Measurements from ENCODE around the gene NDUFS7. TPM values are rescaled to one million over a fixed set of nuclear protein-coding genes. Genes with fewer than 3 reads are reported as not detected.

The NDUFS7 gene
- polyA plus RNA-seq, 3 donors = 39.5 to 84.1 (median 76.6) TPM

DNA sequence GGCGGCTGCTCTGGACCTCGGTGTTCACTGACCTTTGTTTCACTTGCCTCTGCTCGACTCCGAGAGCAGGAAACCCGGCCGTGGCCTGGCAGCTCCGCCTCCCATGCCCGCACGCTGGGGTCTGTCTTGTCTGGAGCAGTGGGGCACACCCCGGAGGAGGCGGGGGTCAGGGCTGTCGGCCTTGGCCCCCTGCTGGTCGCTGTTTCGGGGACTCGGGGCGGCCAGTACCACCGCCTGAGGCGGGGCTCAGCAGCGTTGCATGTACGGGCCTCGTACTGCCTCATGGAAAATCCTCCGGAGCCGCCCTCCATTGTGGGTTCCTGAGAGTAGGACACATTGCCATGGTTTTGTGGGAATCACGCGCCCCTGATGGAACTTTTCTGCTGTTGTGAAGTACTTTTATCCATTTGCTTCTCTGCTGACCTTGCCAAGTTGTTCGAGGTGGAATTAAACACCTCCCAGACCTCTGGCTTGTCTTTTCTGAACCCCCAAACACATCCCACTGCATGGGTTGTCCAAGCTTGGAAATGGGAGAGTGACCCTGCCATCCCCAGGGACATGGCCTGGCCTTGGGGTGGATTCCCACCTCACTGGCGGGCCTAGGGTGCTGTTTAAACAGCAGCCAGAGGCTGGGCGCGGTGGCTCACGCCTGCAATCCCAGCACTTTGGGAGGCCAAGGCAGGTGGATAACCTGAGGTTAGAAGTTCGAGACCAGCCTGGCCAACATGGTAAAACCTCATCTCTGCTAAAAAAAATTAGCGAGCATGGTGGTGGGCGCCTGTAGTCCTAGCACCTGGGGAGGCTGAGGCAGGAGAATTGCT lies 5.5 kb upstream of the NDUFS7 start:
- no peak for DNase-seq (ENCODE audit: extremely low read depth in 1 of 11, low read depth in 9 of 11, low spot score in 4 of 11)

DNA sequence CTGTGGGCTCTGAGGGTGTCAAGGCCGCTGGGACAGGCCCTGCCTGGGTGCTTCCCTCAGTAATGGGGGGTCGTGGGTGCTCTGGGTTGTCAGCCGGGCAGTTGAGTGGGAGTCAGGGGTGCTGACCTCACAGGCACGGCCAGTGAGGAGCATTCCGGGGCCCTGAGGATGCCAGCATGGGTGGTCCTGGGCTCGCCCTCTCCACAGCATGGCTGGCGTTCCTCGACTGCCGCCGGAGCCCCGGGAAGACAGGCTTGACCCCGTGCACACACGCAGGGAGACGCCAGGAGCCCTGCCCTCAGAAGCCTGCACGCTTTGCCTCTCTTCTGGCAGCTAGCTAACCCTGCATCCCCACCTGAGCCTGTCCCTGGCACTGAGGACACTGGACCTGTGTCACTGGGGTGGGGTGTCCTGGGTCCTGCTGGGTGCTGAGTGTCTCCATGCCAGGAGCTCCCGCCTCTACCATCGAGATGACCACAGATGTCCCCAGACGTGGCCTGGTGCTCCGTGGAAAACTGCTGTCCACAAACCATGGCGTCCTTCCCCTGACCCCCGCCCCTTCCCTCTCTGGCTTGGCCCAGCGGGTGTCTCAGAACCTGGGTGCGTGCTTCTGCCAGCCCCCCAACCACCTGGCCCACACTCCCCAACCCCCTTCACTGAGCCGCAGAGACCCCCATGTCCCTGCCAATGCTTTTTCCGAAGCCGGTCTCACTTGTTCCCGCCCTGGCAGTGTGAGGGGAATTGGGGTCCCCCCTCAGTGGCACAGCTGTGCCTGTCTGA lies 4.4 kb upstream of the NDUFS7 start:
- no peak for DNase-seq (ENCODE audit: extremely low read depth in 1 of 11, low read depth in 9 of 11, low spot score in 4 of 11)

DNA sequence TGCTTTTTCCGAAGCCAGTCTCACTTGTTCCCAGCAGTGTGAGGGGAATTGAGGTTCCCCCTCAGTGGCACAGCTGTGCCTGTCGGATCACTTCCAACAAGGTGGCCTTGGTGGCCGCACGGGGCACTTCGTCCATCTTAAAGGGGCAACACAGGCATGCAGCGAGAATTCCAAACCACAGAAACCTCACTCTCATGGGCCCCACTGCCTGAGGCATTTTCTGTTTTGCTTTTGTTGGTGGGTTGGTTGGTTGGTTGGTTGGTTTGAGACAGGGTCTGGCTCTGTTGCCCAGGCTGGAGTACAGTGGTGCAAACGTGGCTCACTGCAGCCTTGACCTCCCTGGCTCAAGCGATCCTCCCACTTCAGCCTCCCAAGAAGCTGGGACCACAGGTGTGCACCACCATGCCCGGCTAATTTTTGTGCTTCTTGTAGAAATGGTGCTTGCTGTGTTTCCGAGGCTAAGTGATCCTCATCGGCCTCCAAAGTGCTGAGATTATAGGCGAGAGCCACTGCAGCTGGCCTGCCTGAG lies 3.7 kb upstream of the NDUFS7 start:
- DNase-seq (ENCODE audit: extremely low read depth in 1 of 11, low read depth in 9 of 11, low spot score in 4 of 11) = no peak

DNA sequence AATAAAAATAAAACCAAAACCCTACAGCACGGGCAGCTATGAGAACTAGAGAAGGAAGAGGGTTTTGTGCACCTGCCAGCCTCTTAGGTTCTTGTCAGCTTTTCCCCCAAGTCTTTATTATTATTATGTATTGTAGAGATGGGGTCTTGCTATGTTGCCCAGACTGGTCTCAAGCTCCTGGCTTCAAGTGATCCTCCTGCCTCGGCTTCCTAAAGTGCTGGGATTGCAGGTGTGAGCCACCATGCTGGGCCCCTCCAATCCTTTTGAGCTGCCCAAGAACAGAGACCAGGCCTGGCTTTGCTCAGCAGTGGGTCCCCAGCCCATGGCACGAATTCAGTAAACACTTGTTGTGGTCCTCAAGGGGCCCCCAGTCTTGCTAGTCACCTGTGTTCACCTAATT lies 1.5 kb upstream of the NDUFS7 start:
- DNase-seq (ENCODE audit: extremely low read depth in 1 of 11, low read depth in 9 of 11, low spot score in 4 of 11) = no peak

DNA sequence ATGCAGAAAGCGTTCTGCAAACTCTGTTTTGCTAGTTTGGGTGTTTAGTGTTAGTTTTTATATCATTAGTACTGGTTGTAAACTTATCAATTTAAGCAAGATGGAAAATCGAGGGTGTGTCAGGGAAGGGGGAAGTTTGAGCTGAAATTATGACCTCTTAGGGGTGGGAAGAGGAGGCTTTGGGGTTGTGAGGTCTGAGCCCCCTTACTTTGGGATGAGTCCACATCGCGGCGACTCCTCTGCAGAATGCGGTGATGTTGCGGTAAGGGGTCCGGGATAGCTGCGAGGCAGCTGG lies 743 bp upstream of the NDUFS7 start:
- peak in 1 of 11 donors; percentile 41 for DNase-seq (ENCODE audit: extremely low read depth in 1 of 11, low read depth in 9 of 11, low spot score in 4 of 11)

DNA sequence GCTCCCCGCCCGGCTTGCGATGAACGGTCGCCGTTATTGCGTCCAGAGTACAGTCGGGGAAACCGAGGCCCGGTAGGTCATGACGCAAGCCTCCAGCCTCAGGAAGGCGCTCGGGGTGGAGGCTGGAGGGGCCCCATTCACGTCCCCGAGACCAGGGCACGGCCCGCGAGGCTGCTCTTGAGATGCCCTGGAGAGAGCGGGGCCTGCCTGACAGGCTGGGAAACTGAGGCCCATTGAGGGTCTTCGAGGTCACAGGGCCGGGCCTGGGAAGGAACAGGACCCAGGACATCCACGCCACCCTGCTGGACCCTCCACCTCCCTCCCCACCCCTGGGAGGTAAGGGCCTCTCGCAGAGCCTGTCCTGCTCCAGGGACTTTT lies 367 bp downstream of the NDUFS7 start:
- no peak for DNase-seq (ENCODE audit: extremely low read depth in 1 of 11, low read depth in 9 of 11, low spot score in 4 of 11)

DNA sequence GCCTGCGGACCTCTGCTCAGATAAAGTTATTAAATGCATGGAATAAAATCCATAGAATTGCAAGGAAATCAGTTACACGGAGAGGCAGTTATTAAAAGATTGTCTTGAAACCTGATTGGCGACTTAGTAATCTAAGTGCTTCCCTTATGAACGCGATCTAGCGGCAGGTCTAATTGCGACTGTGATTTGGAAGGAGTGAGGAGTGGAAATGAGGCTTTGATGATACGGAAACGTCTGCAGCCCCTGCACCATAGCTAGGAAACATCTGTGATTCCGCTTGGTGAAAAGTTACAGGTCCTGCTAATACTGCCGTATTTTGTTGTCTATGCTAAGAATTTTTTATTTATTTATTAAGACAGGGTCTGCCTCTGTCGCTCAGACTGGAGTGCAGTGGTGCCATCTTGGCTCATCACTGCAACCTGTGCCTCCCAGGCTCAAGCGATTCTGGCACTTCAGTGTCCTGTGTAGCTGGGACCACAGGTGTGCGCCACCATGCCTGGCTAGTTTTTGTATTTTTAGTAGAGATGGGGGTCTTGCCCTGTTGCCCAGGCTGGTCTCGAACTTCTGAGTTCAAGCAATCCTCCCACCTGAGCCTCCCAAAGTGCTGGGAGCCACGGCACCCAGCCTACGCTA lies 887 bp downstream of the NDUFS7 start:
- DNase-seq (ENCODE audit: extremely low read depth in 1 of 11, low read depth in 9 of 11, low spot score in 4 of 11) = no peak

DNA sequence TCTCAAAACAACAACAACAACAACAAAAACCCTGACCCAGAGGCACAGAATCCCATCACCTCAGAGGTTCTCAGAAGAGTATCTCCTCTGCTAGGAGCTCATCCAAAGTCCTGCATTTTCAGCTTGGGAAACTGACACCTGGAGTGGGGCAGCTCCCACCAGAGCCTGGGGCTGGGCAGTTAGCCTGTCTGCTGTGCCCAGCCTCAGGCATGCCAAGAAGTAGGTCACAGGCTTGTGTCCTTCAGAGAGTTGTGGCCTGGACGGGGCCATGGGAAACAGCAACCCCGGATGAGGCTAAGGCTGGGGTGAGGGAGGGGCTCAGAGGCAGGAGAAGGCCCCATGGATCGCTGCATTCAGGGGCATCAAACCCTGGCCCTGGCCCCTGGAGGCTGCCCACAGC lies 2.1 kb downstream of the NDUFS7 start:
- DNase-seq (ENCODE audit: extremely low read depth in 1 of 11, low read depth in 9 of 11, low spot score in 4 of 11) = no peak

DNA sequence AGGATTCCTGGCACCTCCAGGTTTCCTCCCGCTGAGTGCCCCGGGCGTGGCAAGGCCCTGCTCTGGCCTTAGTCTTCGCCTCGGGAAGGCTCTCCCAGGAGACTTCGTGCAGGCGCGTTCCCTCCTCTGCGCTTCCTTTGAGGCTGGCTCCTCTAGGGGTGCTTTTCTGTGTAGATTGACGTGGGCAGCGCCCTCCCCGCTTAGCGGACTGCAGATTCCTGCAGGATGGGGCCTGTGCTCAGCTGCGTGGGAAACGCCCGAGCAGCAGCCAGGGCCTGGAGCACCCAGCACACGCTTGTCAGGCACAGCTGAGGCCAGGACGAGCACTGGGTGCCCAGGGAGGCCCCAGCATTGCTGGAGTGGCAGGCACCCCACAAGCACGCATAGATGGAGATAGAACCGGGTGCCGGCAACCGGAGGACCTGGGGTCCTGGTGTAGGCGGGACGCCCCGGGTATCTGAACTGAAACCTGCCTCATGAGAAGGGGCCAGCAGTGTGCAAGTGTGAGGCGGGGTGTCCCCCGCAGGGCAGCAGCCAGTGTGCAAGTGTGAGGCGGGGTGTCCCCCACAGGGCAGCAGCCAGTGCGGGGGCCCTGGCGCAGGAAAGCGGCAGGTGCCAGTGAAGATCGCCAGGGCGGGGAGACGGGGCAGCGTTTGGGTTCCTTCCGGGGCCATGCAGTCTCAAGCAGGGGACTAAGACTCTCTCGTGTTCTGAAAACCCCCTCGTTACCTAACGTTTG lies 3.4 kb downstream of the NDUFS7 start:
- DNase-seq (ENCODE audit: extremely low read depth in 1 of 11, low read depth in 9 of 11, low spot score in 4 of 11) = no peak

DNA sequence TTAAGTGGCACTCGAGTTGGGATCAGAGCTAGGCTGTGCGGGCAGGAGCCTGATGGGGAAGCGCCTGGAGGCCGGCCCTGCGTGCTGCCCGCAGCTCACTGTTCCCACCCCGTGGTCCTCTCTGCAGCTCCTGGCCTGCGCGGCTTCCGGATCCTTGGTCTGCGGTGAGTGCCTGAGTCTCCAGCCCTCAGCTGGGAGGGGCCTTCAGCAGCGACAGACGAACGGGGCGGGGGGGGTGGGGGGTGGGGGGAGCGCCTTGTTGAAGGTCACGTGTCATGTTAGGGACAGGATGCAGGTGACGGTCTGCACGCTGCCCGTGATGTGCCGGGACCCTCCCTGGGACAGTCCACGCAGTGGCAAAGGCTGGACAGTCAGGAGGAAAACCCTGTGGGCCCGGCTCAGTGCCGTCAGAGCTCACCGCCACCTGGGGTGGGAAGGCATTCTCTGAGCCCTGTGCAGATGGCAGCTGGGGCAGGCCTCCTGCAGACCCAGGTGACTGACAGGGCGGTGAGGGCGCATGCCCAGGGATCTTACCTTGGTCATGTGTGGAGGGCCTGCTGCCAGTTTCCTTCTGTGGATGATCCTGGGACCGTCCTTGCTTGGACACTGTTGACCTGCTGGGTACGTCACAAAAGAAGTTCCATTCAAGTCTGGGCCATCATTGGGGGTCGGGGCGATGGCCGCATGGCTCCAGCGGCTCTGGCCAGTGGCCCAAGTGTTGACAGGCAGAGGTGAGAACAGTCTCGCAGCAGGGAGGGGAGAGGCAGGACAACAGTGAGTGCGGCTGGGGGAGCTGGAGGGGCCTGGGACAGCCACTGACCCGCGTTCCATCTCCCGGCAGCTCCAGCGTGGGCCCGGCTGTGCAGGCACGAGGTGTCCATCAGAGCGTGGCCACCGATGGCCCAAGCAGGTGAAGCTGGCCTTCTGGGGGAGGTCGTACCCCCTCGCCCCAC lies 4.3 kb downstream of the NDUFS7 start:
- no peak for DNase-seq (ENCODE audit: extremely low read depth in 1 of 11, low read depth in 9 of 11, low spot score in 4 of 11)

DNA sequence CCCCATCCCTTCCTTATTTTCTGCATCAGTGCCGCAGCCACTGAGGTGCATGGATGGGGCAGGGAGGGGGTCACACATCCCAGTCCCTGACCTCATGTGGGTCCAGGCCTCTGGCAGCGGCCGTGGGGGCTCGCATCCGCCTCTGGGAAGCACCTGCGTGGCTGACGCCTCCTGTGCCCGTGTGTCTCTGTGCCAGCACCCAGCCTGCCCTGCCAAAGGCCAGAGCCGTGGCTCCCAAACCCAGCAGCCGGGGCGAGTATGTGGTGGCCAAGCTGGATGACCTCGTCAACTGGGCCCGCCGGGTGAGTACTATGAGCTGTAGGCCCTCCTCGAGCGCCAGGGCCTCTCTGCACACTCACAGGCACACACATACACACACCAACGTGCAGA lies 4.9 kb downstream of the NDUFS7 start:
- no peak for DNase-seq (ENCODE audit: extremely low read depth in 1 of 11, low read depth in 9 of 11, low spot score in 4 of 11)

DNA sequence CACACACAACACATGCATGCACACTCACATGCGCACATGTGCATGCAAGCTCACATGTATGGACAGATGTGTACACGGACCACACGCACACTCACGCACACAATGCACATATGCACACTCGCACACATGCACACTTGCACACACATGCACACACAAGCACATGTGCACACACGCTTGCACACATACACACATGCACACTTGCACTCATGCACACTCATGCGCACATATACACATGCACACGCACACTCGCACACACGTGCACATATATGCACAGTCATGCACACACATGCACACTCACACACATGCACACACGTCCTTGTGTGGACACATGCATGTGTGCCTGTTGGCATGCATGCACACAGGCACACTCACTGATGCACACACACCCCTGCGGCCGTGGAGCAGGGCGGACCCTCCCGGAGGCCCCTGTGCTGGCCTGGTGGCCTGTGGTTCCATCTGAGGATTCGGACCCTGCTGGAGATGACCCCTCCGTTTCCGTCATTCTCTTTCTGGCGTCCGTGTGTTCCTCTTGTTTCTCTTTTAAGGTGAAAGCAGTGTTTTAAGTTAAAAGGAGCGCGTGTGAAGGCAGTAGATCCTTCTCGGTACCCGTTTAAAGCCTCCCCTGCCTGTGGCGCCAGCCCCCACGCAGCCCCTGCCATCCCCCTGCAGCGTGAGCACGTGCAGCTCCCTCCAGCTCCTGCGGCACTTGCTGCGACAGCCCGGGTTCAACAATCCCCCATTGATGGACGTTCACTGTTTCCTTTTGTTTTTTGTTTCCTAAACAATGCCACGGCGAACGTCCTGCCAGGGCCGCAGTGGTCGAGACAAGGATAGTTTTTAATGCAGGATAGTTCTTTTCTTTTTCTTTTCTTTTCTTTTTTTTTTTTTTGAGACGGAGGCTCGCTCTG lies 5.6 kb downstream of the NDUFS7 start:
- no peak for DNase-seq (ENCODE audit: extremely low read depth in 1 of 11, low read depth in 9 of 11, low spot score in 4 of 11)

DNA sequence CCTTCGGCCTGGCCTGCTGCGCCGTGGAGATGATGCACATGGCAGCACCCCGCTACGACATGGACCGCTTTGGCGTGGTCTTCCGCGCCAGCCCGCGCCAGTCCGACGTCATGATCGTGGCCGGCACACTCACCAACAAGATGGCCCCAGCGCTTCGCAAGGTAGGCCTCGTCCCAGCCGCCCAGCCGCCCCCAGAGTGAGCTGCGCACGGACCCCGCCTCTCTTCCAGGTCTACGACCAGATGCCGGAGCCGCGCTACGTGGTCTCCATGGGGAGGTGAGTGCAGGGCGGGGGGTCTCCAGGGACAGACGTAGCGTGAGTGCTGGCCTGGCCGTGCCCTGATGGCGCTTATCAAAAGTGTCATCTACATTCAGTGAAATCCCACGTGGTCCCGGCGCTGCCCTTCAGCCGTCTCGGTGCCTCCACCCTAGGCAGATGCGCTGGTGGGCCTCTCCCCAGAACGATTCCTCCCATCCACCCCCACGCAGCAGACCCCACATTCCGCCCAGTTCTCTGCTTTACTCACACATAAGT lies 7.2 kb downstream of the NDUFS7 start:
- no peak for DNase-seq (ENCODE audit: extremely low read depth in 1 of 11, low read depth in 9 of 11, low spot score in 4 of 11)

DNA sequence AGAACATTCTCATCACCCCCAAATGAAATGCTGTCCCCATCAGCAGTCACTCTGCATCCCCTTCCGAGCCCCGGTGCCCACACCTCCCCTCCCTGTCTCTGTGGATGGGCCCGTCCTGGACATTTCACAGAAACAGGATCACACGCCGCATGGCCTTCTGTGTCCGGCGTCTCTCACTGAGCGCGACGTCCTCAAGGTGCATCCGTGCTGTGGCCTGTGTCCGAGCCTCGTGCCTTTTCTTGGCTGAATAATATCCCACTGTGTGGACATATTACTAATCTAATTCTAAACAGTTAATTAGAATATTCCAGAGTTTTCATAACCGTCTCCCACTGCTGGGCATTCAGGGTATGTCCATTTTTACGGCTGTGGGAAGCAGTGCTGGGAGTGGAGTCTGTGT lies 8.7 kb downstream of the NDUFS7 start:
- no peak for DNase-seq (ENCODE audit: extremely low read depth in 1 of 11, low read depth in 9 of 11, low spot score in 4 of 11)

DNA sequence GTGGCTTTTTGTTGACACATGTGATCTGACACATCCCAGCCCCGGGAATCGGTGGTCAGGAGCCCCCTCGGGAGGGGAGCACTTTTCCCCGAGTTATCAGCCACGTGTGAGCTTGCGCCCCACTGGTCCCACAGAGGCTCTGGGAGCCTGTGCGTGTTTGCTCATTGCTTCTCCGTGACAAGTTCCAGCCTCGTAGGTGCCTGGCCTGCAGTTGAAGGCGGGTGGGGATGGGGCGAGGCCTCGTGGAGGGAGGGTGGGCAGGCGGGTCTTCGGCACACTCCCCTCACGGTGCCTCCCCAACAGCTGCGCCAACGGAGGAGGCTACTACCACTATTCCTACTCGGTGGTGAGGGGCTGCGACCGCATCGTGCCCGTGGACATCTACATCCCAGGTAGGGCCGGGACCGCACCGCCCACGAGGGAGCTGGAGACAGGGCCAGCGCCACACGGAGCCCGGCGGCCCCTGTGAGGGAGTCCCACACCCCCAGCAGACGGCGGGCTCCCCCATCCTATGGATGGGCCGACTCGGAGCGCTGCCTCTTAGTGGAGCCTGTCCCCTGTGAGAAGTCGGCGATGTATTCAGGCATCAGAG lies 9.3 kb downstream of the NDUFS7 start:
- DNase-seq (ENCODE audit: extremely low read depth in 1 of 11, low read depth in 9 of 11, low spot score in 4 of 11) = no peak

DNA sequence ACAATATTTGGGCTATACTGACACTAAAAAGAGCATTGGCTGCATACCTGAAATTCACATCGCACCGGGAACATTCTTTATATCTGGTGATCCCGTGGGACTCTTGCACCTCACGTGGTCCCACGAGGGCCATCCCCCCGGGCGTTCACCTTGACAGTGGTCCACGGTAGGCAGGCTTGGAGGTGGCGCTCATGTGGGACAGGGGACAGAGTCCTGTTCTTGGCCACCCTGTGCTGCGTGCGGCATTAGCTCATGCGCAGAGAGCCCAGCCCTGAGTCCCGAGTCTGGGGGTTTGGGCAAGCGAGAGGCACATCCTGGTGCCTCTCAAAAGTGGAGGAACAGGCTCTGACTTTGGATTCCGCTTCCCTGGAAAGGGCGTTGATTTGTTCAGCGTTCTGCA lies 10.1 kb downstream of the NDUFS7 start:
- no peak for DNase-seq (ENCODE audit: extremely low read depth in 1 of 11, low read depth in 9 of 11, low spot score in 4 of 11)
